ENCODE measurements around the gene C3orf20. TPM values are rescaled to one million over a fixed set of nuclear protein-coding genes. Genes with fewer than 3 reads are reported as not detected.

The C3orf20 gene
- polyA plus RNA-seq (ENCODE audit: insufficient read length in 10 of 10), result under 1 TPM in 9 of 10 donors, not detected in 1; 0.12 to 0.24 (median 0.18) TPM
- long read RNA-seq, donor 1, result 0 reads
- long read RNA-seq, donor 2, result 0 reads
- long read RNA-seq, donor 3, result 0 reads
- long read RNA-seq, donor 4, result 0 reads
- long read RNA-seq, donor 5, result 0 reads
- long read RNA-seq, donor 6, result 0 reads
- long read RNA-seq, donor 7, result 0 reads
- long read RNA-seq, donor 8, result 0 reads
- long read RNA-seq, donor 9, result 0 reads

GRCh38 chr3:14674841-14675240, at the start of gene C3orf20:
TSS of gene C3orf20 (plus strand) at chr3:14675141. CDS start at chr3:14682714, 7,573 bp downstream.
- DNase-seq, result no peak

DNA sequence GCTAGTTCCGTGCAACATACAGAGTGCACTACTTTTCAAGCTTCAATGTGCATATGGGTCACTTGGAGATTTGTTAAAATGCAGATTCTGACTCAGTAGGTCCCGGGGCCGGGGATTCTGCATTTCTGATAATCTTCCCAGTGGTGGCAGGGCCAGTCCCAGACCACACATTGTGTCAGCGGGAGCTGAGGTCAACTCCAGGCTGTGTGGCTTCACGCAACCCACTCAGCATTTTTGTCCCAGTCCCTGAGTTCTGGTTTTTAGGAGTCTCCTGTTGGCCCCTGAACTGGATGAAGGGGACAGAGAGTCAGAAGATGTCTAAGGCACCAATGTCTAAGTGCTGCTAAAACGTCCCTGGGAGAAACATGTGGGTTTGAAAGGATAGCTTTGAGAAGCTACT, 49.5 kb upstream of the C3orf20 start:
- DNase-seq, result no peak

GRCh38 chr3:14627815-14628214, 47.1 kb upstream of the C3orf20 start:
- DNase-seq, result no peak

DNA sequence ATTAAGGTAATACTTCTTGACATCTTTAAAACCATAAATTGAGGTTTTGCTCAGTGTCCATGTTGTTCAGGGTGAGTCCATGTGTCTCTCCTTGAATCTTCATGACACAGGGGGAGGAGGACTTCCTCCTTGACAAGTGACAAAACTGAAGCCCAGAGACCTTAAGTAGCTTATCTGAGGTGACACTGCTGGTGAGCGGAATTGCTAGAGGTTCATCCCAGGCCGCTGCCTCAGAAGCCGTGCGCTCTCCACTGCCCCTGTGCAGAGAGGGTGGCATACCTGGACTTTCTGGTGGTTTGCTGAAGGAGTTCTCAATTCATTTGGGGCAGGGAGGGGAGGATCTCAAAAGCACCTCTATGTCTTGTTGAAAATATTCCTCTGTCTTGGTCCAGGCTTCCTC, 46.5 kb upstream of the C3orf20 start:
- no peak for DNase-seq

- no peak for DNase-seq
These were observed 44.4 kb upstream of the C3orf20 start for GRCh38 chr3:14630404-14631100.

GRCh38 chr3:14631101-14631497, 43.8 kb upstream of the C3orf20 start:
- no peak for DNase-seq

DNA sequence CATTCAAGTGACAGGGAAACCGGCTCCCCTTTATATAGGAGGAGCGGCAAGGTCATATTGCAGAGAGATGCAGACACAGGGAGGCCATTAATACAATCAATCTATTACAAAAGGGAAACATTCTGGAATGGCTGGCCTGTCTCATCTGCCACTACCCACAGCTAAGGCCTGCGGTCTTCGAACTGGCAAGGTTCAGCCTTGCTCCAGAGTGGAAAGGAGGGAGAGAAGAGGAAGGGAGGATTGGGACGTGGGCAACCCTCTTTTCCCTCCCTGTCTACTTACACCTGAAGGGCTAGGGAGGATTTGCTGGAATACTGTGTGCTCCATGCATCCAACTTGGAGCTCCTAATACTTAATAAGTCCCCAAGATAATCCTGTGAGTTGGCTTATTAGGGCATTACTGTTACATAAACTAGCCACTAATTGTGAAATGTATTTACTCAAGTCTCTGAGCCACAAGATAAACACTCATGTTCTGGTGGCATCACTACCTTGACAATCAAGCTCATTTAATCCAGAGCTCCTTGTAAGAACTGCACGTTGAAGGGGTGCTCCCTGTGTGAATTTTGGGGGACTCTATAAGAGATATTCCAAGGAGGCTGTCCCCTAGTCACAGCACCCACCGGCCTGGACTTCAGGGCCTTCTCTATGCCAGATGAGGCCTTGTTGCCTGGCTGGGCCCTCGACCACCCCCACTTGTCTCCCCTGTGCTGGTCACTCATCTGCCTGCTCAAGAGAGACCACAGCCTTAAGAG, 43.1 kb upstream of the C3orf20 start:
- no peak for DNase-seq

DNA sequence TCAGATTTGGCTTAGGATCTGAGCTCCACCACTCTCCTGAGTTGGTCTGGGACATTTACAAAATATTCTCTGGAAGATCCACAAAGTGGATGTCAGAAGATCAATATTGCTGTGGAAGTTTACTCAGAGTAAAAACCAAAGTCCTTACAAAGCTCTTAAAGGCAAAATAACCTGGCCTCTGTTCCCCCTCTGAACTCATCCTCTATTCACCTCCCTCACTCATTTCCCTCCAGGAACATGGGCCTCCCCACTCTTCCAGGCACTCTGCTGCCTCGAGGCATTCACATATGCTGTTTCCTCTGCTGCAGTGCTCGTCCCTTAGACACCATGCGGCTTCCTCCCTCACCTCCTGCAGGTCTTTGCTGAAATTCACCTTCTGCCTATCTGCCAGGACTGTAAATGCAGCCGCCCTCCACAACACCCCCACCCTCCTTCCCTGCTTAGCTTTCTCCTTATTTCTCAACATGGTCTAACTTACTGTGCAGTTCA, 42.5 kb upstream of the C3orf20 start:
- no peak for DNase-seq

- no peak for DNase-seq
These were observed 41.5 kb upstream of the C3orf20 start for GRCh38 chr3:14633417-14633816.

DNA sequence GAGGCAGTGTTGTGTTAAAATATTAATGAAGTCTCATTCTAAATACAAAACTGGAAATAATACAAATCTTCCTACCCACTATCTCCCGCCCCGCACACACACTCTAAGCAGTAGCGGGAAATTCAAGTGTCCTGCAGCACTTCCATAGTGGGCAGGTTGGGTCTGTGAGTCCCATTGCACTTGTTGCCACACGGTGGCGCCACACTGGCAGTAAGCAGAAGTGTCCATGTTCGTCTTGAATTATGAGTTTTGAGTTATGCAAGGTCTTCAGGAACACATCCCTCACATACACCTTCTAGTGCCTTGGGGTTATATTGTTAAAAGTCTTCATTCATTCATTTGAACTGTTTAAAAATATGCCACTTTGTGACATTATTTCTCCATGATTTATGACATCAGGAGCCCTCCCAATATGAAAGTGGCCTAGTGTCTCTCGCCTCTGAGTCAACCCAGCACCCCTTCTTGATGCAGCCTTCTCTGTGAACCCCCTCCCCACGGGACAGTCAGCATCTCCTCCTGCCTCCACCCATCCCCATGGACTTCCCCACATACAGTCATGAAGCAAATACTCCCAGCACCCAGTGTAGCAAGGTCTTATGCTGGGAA, 41.0 kb upstream of the C3orf20 start:
- peak in 2 of 3 donors; percentile 15 to 32 for DNase-seq

DNA sequence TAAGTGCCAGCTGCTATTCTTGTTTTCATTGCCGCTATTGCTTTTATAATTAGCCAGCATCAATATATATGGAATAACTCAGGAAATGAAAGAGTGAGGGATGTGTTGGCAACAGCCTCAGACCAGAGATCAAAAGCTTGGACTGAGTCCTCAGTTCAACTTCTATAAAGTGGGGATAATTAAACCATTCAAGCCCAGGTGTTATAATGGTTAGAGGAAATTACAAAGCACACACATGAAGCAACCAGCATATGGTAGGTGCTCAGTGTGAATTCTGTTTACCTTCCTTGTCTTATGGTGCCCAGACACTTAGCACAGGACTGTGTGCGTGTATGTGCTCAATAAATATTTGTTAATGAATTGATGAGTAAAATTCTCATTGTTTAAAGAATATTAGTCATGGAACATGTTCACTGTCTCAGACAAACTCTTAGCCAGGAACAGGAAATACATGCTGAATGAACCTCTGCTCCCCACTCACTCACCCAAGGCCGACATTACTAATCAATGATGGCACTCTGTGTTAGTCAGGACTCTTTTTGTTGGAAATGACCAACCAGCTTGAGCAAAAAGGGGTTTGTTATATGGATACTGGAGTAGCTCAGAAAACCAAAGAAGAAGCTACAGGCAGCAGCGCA, 40.1 kb upstream of the C3orf20 start:
- DNase-seq, result no peak

GRCh38 chr3:14636496-14637087, 38.3 kb upstream of the C3orf20 start:
- DNase-seq, result no peak

- no peak for DNase-seq
These were observed 34.8 kb upstream of the C3orf20 start for GRCh38 chr3:14640157-14640562.

DNA sequence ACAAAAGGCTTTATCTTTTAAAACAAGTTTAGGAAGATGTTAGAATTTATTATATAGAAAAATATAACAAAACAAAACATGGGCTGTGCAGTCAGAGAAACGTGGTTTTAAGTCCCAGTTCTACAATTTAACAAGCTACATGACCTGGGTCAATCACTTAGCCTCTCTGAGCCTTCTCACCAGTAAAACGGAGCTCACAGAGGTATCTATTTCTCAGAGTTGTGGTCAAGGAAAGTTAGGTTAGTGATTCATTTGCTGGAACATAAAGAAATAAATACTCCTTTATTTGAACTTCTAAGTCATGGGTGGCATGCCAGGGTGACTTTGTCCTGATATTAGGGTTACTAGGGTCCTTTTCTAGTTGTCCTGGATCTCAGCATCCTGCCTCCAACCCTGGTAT, 34.2 kb upstream of the C3orf20 start:
- no peak for DNase-seq

DNA sequence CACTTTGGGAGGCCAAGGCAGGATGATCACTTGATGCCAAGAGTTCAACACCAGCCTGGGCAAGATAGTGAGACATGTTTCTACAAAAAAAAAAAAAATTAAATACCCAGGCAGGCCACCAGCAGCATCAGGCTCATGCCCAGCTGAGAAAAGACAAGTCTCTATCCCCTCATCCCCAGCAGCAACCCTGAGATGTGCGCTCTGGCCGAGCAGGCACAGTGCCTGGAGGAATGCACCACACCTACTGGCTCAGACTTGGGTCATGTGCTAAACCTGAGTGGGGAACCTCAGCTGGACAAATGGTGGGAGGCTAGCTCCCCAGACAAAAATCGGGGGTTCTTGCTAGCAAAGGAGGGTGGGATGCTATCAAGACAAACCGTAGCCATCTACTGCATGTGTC, 33.6 kb upstream of the C3orf20 start:
- DNase-seq, result no peak

DNA sequence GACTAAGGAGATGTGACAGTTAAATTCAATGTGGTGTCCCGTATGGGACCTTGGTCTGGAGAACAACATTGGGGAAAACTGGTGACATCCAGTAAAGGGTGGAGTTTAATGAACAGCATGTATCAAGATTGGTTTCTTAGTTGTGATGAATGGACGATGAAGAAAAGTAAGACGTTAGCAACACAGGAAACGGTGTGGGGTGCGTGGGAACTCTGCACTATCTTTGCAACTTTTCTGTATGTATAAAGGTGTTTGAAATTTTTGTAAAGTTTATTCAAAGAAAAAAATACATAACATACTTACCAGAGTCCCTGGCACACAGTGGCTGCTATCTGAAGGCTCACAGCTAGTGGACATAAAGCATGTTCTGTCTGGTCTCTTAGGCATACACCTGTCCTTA, 29.5 kb upstream of the C3orf20 start:
- no peak for DNase-seq

DNA sequence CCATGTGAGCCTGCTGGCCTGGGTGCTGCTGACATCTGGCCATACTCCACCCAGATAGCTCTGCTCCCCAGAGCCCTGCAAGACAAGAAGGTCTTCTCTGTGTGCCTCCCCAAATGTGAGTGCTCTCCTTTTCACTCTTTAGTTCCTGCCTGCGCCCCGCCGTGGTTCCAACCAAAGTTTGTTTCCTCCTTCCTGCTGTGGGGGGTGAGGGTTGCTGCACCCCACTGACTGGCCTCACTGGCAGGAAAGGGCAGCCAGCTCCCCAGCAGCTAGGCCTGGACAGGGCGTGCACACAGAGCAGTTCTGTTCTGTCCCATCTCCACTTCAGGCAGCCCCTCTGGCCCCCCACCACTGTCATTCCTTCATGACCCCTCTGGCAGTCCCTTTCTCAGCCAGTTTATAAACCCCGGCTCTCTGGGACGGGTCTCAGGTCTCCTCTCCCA, 28.8 kb upstream of the C3orf20 start:
- DNase-seq, result no peak

DNA sequence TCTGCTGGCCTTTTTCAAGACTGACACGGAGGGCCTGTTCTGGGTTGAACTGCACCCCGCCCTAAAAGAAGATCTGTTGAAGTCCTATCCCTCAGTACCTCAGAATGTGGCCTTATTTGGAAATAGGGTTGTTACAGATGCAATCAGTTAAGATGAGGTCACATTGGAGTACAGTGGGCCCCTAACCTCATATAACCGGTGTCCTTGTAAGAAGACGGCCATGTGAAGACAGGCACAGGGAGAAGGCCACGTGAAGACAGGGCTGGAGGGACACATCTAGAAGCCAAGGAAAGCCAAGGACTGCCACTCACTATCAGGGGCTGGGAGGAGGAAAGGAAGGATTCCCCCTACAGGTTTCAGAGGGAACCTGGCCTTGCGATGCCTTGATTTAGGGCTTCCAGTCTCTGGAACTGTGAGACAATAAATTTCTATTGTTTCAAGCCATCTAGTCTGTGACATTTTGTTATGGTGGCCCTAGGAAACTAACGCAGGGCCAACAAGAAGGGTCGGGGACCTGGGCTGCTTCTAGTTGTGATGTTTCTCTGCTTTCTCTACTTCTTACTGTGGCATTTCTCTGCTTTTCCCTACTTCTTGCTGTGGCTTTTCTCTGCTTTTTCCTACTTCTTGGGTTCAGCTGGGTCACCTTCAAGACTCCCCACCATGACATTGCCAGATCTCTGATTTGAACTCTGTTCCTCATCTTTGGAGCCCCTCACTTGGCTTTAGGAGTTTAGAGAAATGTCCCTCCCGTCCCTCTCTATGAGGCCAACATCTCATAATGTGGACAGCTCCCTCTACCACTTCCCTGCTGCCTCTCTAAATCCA, 28.1 kb upstream of the C3orf20 start:
- no peak for DNase-seq

- DNase-seq, result no peak
These were observed 26.7 kb upstream of the C3orf20 start for GRCh38 chr3:14647976-14648955.

All from muscle of back (tissue), 13 donors.